ENCODE data around the gene GRAMD1B.

GRAMD1B gene

DNA sequence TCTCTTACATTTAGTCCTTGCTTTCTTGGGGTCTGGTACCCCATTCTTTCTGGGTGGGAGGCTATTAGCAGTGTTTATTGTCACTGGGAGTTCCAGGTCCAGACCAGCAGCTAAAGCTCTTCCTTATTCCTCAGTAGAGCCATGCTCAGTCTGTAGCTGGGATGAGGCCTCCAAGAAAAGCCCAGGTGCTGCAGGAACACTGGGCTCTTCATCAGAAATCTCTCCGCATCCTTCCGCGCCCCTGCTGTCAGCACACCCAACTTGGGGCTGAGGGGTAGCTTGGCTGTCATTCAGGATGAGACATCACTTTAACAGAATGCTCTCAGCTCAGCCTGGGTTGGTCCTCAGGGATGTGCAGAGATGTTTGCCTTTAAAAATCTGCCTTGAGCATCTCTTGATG lies 97.5 kb downstream of the GRAMD1B start:
- TF ChIP-seq, protein P1, sequence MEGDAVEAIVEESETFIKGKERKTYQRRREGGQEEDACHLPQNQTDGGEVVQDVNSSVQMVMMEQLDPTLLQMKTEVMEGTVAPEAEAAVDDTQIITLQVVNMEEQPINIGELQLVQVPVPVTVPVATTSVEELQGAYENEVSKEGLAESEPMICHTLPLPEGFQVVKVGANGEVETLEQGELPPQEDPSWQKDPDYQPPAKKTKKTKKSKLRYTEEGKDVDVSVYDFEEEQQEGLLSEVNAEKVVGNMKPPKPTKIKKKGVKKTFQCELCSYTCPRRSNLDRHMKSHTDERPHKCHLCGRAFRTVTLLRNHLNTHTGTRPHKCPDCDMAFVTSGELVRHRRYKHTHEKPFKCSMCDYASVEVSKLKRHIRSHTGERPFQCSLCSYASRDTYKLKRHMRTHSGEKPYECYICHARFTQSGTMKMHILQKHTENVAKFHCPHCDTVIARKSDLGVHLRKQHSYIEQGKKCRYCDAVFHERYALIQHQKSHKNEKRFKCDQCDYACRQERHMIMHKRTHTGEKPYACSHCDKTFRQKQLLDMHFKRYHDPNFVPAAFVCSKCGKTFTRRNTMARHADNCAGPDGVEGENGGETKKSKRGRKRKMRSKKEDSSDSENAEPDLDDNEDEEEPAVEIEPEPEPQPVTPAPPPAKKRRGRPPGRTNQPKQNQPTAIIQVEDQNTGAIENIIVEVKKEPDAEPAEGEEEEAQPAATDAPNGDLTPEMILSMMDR (IDR thresholded peaks at IDR 0.05; ENCODE audit: insufficient read depth, missing control alignments), result no peak
- no peak for FAIRE-seq

GRCh38 chr11:123527947-123528346 lies 97.9 kb downstream of the GRAMD1B start:
- FAIRE-seq (no peak), DNase-seq (ENCODE audit: insufficient read length, low spot score) (no peak)
- TF ChIP-seq, protein P1 (IDR thresholded peaks at IDR 0.05; ENCODE audit: insufficient read depth, missing control alignments), result no peak

More for the DNA sequence above, 97.5 kb downstream of the GRAMD1B start:
- DNase-seq (ENCODE audit: insufficient read length, low spot score), result no peak

DNA sequence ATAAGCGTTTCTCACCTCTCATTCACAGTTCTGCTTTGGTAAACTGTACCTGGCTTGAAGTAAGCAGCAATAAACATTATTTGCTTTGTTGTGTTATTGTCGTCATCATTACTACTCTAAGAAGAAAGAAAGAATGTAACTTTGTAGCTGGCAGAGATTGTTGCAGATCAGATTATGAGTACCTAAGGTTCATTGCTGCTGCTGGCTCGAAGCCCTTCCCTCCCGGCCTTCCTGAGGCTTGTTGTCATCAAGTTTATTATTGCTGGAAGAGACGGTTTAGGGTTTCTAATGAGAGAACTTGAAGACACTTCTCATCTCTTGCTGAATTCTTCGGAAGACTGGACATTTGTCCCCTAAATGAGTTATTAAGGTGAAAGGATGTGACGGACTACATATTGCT lies 101.3 kb downstream of the GRAMD1B start:
- TF ChIP-seq, protein P1 (IDR thresholded peaks at IDR 0.05; ENCODE audit: insufficient read depth, missing control alignments), result no peak
- FAIRE-seq (no peak), DNase-seq (ENCODE audit: insufficient read length, low spot score) (no peak)

GRCh38 chr11:123532131-123532530 lies 102.1 kb downstream of the GRAMD1B start:
- FAIRE-seq, result no peak
- DNase-seq (ENCODE audit: insufficient read length, low spot score), result no peak

DNA sequence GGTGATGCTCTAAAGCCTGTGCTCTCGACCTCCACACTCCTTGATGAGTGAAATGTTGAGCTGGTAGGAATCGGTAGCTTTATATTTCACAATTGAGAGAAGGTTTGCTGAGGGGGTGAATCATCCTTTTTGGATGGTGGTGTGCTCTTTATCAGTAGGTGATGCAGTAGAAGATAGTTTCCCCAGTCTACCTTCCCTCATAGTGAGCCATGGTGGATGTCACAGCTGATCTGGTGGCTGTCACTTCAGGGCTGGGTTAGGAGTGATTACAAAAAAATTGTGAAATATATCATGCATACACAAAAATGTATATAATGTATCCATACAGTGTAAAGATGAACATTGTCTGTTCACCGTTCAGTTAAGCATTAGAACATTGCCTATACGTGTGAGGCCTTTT lies 105.3 kb downstream of the GRAMD1B start:
- DNase-seq (ENCODE audit: insufficient read length, low spot score), result no peak

More at GRCh38 chr11:123532131-123532530, 102.1 kb downstream of the GRAMD1B start:
- TF ChIP-seq, protein P1 (IDR thresholded peaks at IDR 0.05; ENCODE audit: insufficient read depth, missing control alignments), result no peak

GRCh38 chr11:123536690-123537437 lies 106.8 kb downstream of the GRAMD1B start:
- DNase-seq (ENCODE audit: insufficient read length, low spot score), result no peak
- FAIRE-seq, result no peak
- TF ChIP-seq, protein P1 (IDR thresholded peaks at IDR 0.05; ENCODE audit: insufficient read depth, missing control alignments), result no peak

More for the DNA sequence above, 105.3 kb downstream of the GRAMD1B start:
- no peak for FAIRE-seq
- TF ChIP-seq, protein P1 (IDR thresholded peaks at IDR 0.05; ENCODE audit: insufficient read depth, missing control alignments), result no peak

DNA sequence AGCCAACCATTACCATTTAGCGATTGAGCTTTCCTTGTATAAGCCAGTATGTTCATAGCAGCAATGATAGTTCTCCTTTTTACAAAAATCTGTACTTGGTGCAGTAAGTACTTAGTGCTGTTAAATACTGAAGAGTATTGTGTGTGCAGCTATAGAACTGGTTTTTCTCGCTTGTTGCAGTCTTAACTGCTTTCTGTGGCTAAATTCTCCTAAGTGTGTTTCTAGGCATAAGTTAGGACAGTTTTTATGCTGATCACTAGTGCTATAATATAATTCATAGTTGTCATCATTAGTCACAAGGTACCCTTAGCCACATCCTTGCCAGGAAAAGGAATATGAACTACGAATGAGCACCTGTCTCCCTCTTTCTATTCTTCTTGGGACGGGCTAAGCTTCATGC lies 107.7 kb downstream of the GRAMD1B start:
- FAIRE-seq (no peak), DNase-seq (ENCODE audit: insufficient read length, low spot score) (no peak)
- TF ChIP-seq, protein P1 (IDR thresholded peaks at IDR 0.05; ENCODE audit: insufficient read depth, missing control alignments), result no peak

All from D721Med (cell line).